GM12892 (cell line): Measurements from ENCODE around the gene LTB4R.

Source experiments
- POLR2A ChIP-seq: IDR thresholded peaks from 2 replicates; pipeline ENCODE4 v1.6.1; 2011; ENCODE audit warnings: low read depth, low read length, control low read depth
- POLR2AphosphoS5 ChIP-seq: IDR thresholded peaks from 2 replicates; pipeline ENCODE4 v1.6.1; 2011; ENCODE audit warnings: low read depth, low read length, control low read depth
- TAF1 ChIP-seq: IDR thresholded peaks from 2 replicates; pipeline ENCODE4 v1.6.1; 2011; ENCODE audit warnings: low read depth, mild to moderate bottlenecking, control low read depth, low read length, borderline replicate concordance

- TF ChIP-seq TAF1 (no peak), POLR2A (no peak), POLR2AphosphoS5 (no peak)
Measured at GRCh38 chr14:24323341-24323740, 12.0 kb downstream of the LTB4R start.
